Posterior vena cava (tissue), 2 donors: ENCODE measurements around the gene HNF4A. TPM values are rescaled to one million over a fixed set of nuclear protein-coding genes. Genes with fewer than 3 reads are reported as not detected.
"Not testable (repeated sequence)": the region's sequence is repeated elsewhere in the genome, so short reads cannot be mapped to it uniquely, and the experiment has no call there.

Source experiments
- DNase-seq: peaks from one replicate; pipeline ENCODE4 v3.0.0-alpha.2; 2020; ENCODE audit warnings: low spot score
- intact Hi-C, 2 donors: fragments of 100-400 bp; cut with DNase I; formaldehyde crosslinking; loops; one replicate each; pipeline versions ENCODE4 v1.14.1 to v1.14.2; 2022 to 2023
- total RNA-seq, 2 donors: library from RNA; stranded (reverse); fragmentation: NEBNext Ultra II Directional; extraction: Animal tissue kit (Norgen Biotek cat#: 25700); gene quantifications; one replicate each; pipeline ENCODE4 v1.2.1, GENCODE V29; 2021
- donor health status: DM: yes; HTN: yes; CAD: no.
- donor health status: DM: yes; HTN: yes; CAD: no.

HNF4A gene
- total RNA-seq, 2 donors from 2014 or later: not detected

GRCh38 chr20:44343162-44343675 lies 12.3 kb upstream of the HNF4A start:
- intact Hi-C loops: no loop called here

GRCh38 chr20:44344723-44345122 lies 10.8 kb upstream of the HNF4A start:
- intact Hi-C loops: no loop called here

More at GRCh38 chr20:44343162-44343675, 12.3 kb upstream of the HNF4A start:
- no peak for DNase-seq

GRCh38 chr20:44345147-44345546 lies 10.4 kb upstream of the HNF4A start:
- intact Hi-C loops: no loop called here
- DNase-seq: peak; percentile 23

More at GRCh38 chr20:44344723-44345122, 10.8 kb upstream of the HNF4A start:
- DNase-seq: no peak

- intact Hi-C loops: not testable (repeated sequence)
- DNase-seq: peak; percentile 52
Measured at GRCh38 chr20:44345941-44346340, 9.6 kb upstream of the HNF4A start.

GRCh38 chr20:44348168-44348659 lies 7.3 kb upstream of the HNF4A start:
- intact Hi-C loops: no loop called here
- DNase-seq: peak; percentile 13

GRCh38 chr20:44349349-44349748 lies 6.2 kb upstream of the HNF4A start:
- intact Hi-C loops: no loop called here
- peak; percentile 48 for DNase-seq

- DNase-seq: peak; percentile 36
- intact Hi-C loops: no loop called here
Measured at GRCh38 chr20:44350567-44350966, 4.9 kb upstream of the HNF4A start.

- DNase-seq: no peak
- intact Hi-C loops: no loop called here
Measured at GRCh38 chr20:44354979-44355497, 461 bp upstream of the HNF4A start.

- no peak for DNase-seq
- intact Hi-C loops: no loop called here
Measured at GRCh38 chr20:44356353-44356723, 839 bp downstream of the HNF4A start.

GRCh38 chr20:44357020-44357419 lies 1.5 kb downstream of the HNF4A start:
- no peak for DNase-seq
- intact Hi-C loops: no loop called here

- intact Hi-C loops: loop anchor here in 1 of 2 donors (2.0 kb wide), 1 partner anchor 75 kb away; no protein-coding TSS in a partner anchor
- no peak for DNase-seq
Measured at GRCh38 chr20:44357555-44358125, 2.1 kb downstream of the HNF4A start.

- intact Hi-C loops: loop anchor here in 1 of 2 donors (2.0 kb wide), 1 partner anchor 76 kb away; no protein-coding TSS in a partner anchor
- DNase-seq: no peak
Measured at GRCh38 chr20:44358776-44359175, 3.3 kb downstream of the HNF4A start.

GRCh38 chr20:44360221-44360620 lies 4.7 kb downstream of the HNF4A start:
- DNase-seq: no peak
- intact Hi-C loops: no loop called here

GRCh38 chr20:44361021-44361420 lies 5.5 kb downstream of the HNF4A start:
- DNase-seq: no peak
- intact Hi-C loops: no loop called here

- DNase-seq: no peak
- intact Hi-C loops: no loop called here
Measured at GRCh38 chr20:44362466-44362940, 7.0 kb downstream of the HNF4A start.

GRCh38 chr20:44364068-44364467 lies 8.6 kb downstream of the HNF4A start:
- DNase-seq: no peak
- intact Hi-C loops: no loop called here

GRCh38 chr20:44364780-44365179 lies 9.3 kb downstream of the HNF4A start:
- intact Hi-C loops: no loop called here
- DNase-seq: no peak

GRCh38 chr20:44367746-44368145 lies 12.2 kb downstream of the HNF4A start:
- intact Hi-C loops: no loop called here

GRCh38 chr20:44370639-44371218 lies 15.2 kb downstream of the HNF4A start:
- intact Hi-C loops: no loop called here
- DNase-seq: no peak

More at GRCh38 chr20:44367746-44368145, 12.2 kb downstream of the HNF4A start:
- no peak for DNase-seq

GRCh38 chr20:44382641-44383040 lies 27.1 kb downstream of the HNF4A start:
- intact Hi-C loops: loop anchor here in 1 of 2 donors (10.0 kb wide), 1 partner anchor 242 kb away; no protein-coding TSS in a partner anchor
- no peak for DNase-seq
